HG03139 (cell line): ENCODE measurements around the gene RTP2.
A peak's percentile ranks its signal among the peaks of the same experiment; 100 is the strongest.

Source experiments
- ATAC-seq: cut with Tn5 transposase; IDR thresholded peaks from one replicate; pipeline ENCODE4 v1.9.1; 2021; ENCODE audit not compliant: unreplicated experiment

Gene RTP2

GRCh38 chr3:187702507-187703033 is at the start of gene RTP2:
TSS of gene RTP2 (minus strand) at chr3:187702557. CDS start at chr3:187702128, 429 bp downstream.
- ATAC-seq = no peak

- no peak for ATAC-seq
Observed at GRCh38 chr3:187750513-187751123, 48.3 kb upstream of the RTP2 start.

GRCh38 chr3:187750006-187750512 is 47.7 kb upstream of the RTP2 start:
- no peak for ATAC-seq

DNA sequence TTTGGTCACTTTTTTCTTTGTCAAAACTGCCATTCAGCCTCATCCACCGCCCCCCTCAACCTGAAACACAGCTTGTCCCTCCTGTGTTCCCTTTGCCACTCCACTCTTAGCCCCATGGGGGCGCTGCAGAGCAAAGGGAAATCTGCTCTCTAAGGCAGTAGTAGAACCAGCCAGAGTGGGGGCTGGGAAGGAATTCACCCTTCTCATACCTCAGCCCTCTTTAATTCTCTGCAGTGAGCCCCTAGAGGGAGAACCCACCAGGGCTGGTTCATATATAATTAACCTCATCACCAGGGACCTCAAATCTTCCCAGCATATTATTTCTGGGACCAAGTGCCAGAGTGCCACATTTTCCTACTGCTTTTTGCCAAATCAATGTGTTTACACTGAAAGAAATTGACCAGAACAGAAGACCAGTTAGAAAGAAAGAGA is 45.7 kb upstream of the RTP2 start:
- ATAC-seq = peak; percentile 35

DNA sequence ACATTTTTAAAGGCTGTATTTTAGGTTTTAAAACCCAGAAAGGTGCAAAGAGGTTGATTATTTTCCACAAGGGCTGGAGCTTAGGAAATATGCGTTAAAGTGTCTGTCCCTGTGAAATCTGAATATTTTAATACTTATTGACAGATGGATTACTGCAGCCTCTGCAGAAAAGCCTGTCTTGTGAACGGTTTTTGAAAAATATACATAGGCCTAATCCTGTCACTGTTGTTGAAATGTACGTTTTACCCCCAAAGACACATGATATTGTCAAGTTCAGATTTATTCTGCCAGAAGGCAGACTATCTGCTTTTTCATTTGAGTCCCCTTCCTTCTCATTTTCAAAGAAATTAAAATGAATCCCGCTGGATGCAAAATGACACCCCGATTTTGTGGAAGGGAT is 45.1 kb upstream of the RTP2 start:
- no peak for ATAC-seq

DNA sequence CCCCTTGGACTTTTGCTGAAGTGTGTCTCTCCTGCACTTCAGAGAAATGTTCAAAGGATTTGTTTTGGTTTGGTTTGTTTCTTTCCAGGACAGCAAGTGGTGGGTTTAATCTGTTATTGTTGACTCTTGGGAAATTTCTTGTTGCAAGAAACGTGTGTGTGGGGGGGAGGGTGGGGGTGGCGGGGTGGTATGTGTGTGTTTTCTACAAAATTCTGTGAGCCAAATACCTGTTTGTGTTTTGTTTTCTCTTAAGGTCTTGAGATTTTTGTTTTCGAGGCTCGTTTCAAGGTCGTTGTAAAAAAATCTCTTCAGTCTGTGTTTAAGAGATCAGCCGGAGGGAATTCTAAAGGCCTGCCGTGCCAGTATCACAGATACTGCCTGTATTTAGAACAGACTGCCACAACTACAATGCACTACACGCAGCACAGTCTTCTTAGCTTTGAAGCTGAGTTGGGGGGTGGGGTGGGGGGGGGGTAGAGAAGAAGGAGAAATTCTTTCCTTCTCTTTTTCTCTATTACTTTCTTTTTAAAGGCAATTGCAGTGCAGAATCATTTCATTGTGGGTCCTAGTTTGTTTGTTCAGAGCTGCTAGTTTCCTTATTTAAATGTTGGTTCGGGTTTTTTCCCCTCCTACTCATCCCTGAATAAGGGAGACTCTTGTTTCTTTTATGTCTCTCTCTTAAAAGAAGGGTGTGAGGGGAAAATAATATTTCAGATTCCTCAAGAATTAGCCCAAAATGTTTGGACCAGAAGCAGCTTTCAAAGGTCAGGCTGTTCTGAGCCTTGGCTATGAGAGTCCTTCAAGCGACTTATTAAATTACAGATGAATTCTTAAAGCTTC is 44.3 kb upstream of the RTP2 start:
- ATAC-seq = no peak

- no peak for ATAC-seq
Observed at GRCh38 chr3:187746059-187746441, 43.7 kb upstream of the RTP2 start.

DNA sequence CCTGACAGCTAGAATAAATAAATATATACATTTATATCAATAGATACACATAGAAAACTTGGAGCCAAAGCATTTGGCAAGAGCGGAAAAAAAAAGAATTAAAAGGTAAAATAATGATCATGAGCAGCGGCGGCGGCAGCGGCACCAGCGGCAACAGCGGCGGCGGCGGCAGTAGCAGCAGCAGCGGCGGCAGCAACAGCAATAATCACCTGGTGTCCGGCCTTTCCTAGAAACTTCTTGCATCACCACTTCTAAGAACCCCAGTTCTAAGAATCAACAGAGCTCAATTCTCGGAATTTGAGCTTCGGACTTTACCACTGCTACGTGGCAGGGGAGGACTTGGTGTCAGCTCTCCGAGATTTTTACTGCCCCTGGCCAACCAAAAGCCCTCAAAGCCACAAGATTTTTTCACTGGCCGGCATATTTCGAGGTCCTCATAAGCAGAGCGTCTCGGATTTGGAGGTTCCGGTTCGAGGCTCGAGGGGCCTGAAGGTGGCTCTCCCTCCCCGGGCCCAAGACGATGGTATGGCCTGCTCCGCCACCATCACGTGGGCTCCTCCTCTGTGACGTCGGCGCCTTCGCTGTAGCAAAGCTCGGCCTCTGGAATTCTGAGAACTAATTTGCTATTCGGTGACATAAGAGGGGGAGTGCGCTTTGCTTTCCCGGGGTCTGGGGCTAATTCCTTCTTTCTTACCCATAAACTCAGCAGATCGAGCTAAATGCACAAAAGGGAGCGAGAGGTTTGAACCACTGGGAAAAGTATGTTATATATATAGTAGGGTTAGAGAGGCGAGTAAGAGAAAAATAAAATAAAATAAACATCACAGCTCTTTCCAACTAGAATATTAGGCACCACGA is 43.1 kb upstream of the RTP2 start, which contains the start of gene BCL6:
Gene BCL6 (minus strand): TSS at position 268 of the 858 bp plus-strand sequence. CDS start 11,775 bp downstream, outside the sequence.
- peak; percentile 60 for ATAC-seq

GRCh38 chr3:187744169-187745151 is 42.1 kb upstream of the RTP2 start:
- no peak for ATAC-seq

DNA sequence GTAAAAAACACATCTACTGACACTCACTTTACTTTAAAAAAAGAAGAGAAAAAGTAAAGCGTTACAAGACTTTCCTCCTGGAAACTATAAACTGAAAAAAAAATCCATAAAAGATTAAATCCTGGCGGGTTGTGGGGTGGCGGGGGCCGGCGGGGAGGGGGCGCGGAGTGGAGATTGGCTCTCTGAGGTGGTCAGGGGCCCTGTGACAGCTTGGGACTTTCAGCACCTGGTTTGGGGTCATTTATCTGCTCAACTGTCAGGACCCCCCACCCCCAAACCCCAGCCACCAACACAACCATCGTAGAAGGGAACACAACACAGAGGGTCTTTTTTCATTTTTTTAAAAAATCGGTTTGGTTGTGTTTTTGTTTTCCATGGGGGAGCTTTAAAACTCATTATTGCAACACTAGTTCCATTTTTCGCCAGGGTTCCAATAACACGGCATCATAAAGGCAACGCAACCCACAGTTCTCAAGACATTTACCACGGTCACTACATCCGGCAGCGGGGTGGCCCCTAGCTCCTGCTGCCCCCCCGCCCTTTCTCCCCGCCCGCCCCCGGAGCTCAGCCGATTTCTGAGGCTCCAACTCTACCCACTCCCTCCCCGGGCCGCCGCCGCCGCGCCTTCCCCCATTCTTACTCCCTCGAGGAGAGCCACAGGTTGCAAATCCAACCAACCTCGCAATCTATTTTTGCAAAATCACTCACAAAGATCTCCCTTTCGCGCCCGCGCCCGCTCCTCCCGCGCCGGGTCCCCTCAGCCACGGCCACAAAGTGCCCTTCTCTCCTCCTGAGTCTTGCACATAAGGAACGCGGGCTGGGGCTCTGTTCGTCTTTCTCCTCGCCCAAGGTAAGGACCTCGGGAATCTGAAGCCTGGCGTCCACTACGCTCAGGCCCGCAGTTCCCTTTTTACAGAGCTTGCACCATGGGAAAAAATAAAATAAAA is 41.1 kb upstream of the RTP2 start:
- no peak for ATAC-seq

- no peak for ATAC-seq
Observed at GRCh38 chr3:187742351-187743171, 40.2 kb upstream of the RTP2 start.

DNA sequence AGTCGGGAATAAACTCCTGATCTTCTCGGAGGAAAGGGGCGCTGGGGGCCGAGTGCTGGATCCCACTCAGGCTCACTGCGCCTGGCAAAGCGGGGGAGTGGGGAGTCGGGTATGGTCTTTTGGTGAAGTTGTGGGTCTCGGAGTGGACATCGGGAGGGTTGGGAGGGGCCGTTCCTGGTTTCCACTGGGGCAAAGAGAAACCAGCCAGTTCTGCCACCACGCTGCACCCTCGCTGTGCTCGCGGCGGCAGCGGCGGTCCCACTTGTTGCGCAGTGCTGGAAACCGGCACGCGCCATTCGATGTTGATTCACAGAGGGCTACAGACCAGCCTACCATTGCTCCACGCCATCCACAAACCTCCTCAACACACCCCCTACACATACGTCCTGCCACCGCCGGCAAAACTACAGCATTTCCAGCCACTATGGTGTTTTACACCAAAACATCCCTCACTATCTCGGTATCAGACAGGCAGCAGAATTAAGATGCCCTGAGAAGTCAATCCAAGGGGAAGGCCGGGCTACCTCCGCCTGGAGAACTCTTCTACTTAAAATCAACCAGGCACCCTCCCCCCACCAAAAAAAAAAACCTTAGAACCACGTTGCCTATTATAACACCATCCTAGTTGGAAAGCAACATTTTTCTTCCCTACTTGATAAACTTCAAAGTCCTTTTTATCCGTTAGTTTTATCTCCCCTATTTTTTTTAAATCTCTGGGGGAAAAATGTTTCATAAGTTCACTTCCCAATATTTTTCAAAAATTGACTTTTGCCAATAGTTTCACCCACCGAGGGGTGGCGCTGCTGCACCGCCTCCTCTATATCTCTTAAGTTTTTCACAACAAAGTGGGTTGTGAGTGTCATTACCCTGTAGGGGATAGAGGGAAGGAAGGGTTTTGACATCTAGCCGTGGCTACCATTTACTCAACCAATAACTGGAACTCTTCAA is 39.3 kb upstream of the RTP2 start:
- ATAC-seq = no peak

DNA sequence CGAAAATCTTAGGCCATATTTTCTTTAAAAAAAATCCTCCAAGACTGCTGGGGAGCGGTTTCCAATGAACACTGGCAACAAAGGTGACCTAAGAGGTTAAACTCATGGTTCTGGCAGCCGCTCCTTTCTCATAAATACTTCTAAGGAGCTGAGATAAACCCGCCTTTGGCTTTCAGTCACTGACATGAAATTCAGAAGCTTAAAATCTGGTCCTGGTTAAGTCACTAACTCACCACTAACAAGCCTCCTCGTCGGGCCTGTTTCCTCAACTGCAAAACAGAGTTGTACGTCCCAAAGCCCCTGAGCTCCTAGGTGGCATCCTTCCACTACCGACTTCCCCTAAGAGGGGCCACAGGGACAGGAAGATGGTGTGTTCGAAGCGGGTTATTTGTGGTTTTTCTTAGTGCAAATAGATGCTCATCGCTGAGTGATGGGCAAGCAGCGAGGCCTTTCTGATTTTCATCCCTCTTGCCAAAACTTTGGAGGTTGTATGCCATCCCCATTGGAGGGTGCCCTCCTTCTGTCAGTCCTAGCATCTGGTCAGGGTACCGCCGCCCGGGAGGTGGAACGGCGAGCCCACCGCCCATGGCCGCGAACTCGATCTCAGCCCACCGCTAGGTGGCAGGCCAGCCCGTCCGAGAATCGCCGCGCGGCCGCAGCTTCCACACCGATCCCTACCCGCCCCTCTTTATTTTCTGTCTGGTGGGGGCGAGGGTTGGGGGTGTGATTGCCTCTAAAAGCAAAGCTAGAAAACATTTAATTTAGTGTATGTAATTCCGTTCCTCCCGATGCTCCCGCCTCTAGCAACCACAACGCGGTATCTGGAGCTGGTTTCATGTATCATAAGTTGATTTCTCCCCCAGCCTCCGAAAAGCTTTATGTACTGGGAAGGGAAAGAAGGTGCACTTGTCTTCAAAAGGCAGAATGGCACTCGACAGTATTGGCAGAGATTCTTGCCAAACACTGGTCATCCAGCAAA is 38.4 kb upstream of the RTP2 start:
- ATAC-seq = no peak

GRCh38 chr3:187739561-187740332 is 37.4 kb upstream of the RTP2 start:
- peak; percentile 38 for ATAC-seq

GRCh38 chr3:187739094-187739560 is 36.8 kb upstream of the RTP2 start:
- ATAC-seq = no peak
